Heart left ventricle (tissue), 13 donors: ENCODE data around the gene MDFIC.

Experiments used
- CTCF ChIP-seq, 12 donors: fragments of 200-600 bp; sonication (generic) in 4 of 12; IDR thresholded peaks; one replicate each; pipeline versions ENCODE4 v1.5.0 to v1.8.0; 2018 to 2022; ENCODE audit warnings: antibody characterized with exemption in 12 of 12, mild to moderate bottlenecking in 5 of 12
- POLR2A ChIP-seq, 2 donors: fragments of 450-650 bp; IDR thresholded peaks; one replicate each; pipeline ENCODE4 v1.6.1; 2017; ENCODE audit warnings: antibody characterized with exemption in 2 of 2, mild to moderate bottlenecking in 2 of 2, moderate library complexity in 2 of 2
- donor health status: ischemic (EF 13 %, LVEDD 7.1; RV severe dilation, severe dysfunction).
- donor health status: DM: no; HTN: yes; CAD: no.
- donor health status: DM: no; HTN: no; CAD: no.
- donor health status: ischemic (EF 25% LVEDD 6.9; RV normal size, moderate dysfunction).
- donor health status: ischemic (EF 25% LVEDD 5.7; RV mildly dilated, moderate dysfunction).
- donor health status: ischemic (EF 35%, LVEDD 5.7; RV mildly dilated, moderate dysfunction).
- donor health status: nonischemic (EF 11% LVEDD 7.7; RV severe dilation, severe dysfunction).
- donor health status: DM: yes; HTN: yes; CAD: no.
- donor health status: PGD.
- donor health status: ischemic (EF 29% LVEDD 5.4; RV normal size, mild dysfunction).
- donor health status: nonischemic (EF 23%, LVEDD 6.1; RV moderate dilation, normal function).

- no peak for TF ChIP-seq POLR2A (IDR thresholded peaks at IDR 0.05)
- no peak for TF ChIP-seq CTCF (IDR thresholded peaks at IDR 0.05)
Observed at GRCh38 chr7:114943953-114944744, 22.3 kb downstream of the MDFIC start.
